Measurements from ENCODE around the gene TMEM132C. TPM values are rescaled to one million over a fixed set of nuclear protein-coding genes. Genes with fewer than 3 reads are reported as not detected.

Gene TMEM132C
- total RNA-seq, 1 donor from 2014 or later, result 0.29 TPM

DNA sequence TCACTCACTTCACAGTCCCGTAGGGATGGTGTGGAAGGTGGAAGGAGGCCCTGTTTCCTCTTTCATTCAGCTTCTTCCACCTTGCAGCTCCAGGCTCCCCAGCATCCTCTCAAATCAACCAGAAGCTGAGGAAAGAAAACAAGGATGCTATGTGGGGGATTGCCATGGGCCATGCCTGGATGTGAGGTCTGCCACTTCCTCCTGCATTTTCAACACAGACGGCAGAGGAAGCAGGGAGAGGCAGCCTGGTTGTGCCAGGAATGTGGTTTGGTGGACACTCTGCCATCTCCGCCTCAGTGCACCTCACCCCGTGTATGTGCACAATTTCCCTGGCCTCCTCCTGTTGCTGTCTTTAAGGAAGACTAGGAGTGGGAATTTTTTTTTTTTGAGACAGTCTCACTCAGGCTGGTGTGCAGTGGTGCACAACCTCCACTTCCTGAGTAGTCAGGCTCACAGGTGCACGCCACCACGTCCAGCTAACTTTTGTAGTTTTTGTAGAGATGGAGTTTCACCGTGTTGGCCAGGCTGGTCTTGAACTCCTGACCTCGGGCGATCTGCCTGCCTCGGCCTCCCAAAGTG is 457.6 kb downstream of the TMEM132C start:
- Mint-ChIP-seq H3K4me1 (ENCODE audit: low read depth) (peaks cover 12% of the 10 kb centered on the region), H3K27ac (no peak overlapping the region), H3K27me3 (no peaks in the 10 kb centered on the region), H3K36me3 (ENCODE audit: insufficient read depth) (no peaks in the 10 kb centered on the region), H3K4me3 (ENCODE audit: low read depth) (no peak overlapping the region), H3K9me3 (ENCODE audit: low read depth) (peaks cover 2% of the 10 kb centered on the region)
- TF ChIP-seq, protein P1, sequence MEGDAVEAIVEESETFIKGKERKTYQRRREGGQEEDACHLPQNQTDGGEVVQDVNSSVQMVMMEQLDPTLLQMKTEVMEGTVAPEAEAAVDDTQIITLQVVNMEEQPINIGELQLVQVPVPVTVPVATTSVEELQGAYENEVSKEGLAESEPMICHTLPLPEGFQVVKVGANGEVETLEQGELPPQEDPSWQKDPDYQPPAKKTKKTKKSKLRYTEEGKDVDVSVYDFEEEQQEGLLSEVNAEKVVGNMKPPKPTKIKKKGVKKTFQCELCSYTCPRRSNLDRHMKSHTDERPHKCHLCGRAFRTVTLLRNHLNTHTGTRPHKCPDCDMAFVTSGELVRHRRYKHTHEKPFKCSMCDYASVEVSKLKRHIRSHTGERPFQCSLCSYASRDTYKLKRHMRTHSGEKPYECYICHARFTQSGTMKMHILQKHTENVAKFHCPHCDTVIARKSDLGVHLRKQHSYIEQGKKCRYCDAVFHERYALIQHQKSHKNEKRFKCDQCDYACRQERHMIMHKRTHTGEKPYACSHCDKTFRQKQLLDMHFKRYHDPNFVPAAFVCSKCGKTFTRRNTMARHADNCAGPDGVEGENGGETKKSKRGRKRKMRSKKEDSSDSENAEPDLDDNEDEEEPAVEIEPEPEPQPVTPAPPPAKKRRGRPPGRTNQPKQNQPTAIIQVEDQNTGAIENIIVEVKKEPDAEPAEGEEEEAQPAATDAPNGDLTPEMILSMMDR (IDR thresholded peaks at IDR 0.05; ENCODE audit: unreplicated experiment), result no peak
- DNase-seq (ENCODE audit: low spot score, unreplicated experiment), result no peak

DNA sequence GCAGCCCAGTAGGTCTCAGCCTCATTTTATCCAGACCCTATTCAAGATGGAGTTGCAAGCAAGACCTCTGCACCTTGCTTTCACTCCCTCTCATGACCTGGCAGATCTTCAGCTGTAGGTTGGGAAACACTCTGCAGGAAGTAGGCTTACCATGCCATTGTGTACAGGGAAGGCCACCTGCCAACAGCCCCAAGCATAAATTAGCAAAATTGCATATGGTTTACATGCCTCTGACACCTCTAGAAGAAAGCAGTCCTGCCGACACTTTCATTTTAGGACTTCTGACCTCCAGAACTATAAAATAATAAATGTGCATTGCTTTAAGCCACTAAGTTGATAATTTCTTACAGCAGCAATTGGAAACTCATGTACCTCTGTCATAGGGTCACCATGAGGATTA is 459.9 kb downstream of the TMEM132C start:
- no peak overlapping the region for H3K27ac Mint-ChIP-seq
- H3K9me3 Mint-ChIP-seq (ENCODE audit: low read depth), result no peaks in the 10 kb centered on the region
- no peaks in the 10 kb centered on the region for H3K36me3 Mint-ChIP-seq (ENCODE audit: insufficient read depth)
- no peak for DNase-seq (ENCODE audit: low spot score, unreplicated experiment)
- peaks cover 14% of the 10 kb centered on the region for H3K4me1 Mint-ChIP-seq (ENCODE audit: low read depth)
- H3K4me3 Mint-ChIP-seq (ENCODE audit: low read depth), result no peak overlapping the region
- TF ChIP-seq, protein P1 (IDR thresholded peaks at IDR 0.05; ENCODE audit: unreplicated experiment), result no peak
- H3K27me3 Mint-ChIP-seq, result peaks cover 4% of the 10 kb centered on the region

DNA sequence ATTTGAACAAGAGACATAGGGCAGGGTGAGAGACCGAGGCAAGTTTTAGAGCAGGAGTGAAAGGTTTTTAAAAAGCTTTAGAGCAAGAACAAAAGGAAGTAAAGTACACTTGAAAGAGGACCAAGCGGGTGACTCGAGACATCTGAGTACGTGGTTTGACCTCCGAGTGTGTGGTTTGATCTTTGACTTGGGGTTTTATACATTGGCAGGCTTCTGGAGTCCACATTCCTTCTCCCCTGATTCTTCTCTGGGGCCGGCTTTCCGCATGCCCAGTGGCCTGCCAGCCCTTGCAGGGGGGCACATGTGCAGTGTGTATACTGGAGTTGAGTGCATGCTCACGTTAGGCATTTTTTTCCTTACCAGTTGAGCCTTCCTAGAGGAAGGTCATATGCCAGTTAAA is 460.5 kb downstream of the TMEM132C start:
- Mint-ChIP-seq H3K4me3 (ENCODE audit: low read depth) (no peak overlapping the region), H3K36me3 (ENCODE audit: insufficient read depth) (no peaks in the 10 kb centered on the region), H3K27me3 (peaks cover 4% of the 10 kb centered on the region), H3K27ac (no peak overlapping the region), H3K9me3 (ENCODE audit: low read depth) (no peaks in the 10 kb centered on the region), H3K4me1 (ENCODE audit: low read depth) (peaks cover 14% of the 10 kb centered on the region)
- no peak for DNase-seq (ENCODE audit: low spot score, unreplicated experiment)
- TF ChIP-seq, protein P1 (IDR thresholded peaks at IDR 0.05; ENCODE audit: unreplicated experiment), result no peak

DNA sequence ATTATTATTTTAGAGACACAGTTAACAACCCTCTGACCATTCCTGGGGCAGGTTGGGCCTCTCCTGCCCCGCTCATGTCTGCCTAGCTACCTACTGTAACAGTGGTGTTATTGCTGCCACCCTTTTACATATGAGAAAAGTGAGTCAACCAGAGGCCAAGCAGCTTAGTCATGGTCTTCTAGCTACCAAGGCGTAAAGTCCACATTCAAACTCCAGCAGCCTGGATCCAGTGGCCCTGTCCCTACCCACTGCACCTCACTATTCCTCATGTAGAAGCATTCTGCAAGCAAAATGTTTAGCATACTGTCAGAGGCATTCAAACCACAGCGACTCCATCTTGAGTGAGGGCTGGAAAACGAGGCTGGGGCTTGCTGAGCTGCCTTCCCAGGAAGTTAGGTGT is 461.0 kb downstream of the TMEM132C start:
- Mint-ChIP-seq H3K36me3 (ENCODE audit: insufficient read depth) (no peaks in the 10 kb centered on the region), H3K27me3 (peaks cover 5% of the 10 kb centered on the region), H3K9me3 (ENCODE audit: low read depth) (no peaks in the 10 kb centered on the region), H3K4me3 (ENCODE audit: low read depth) (no peak overlapping the region), H3K27ac (no peak overlapping the region), H3K4me1 (ENCODE audit: low read depth) (peaks cover 14% of the 10 kb centered on the region)
- no peak for DNase-seq (ENCODE audit: low spot score, unreplicated experiment)
- TF ChIP-seq, protein P1 (IDR thresholded peaks at IDR 0.05; ENCODE audit: unreplicated experiment), result no peak

DNA sequence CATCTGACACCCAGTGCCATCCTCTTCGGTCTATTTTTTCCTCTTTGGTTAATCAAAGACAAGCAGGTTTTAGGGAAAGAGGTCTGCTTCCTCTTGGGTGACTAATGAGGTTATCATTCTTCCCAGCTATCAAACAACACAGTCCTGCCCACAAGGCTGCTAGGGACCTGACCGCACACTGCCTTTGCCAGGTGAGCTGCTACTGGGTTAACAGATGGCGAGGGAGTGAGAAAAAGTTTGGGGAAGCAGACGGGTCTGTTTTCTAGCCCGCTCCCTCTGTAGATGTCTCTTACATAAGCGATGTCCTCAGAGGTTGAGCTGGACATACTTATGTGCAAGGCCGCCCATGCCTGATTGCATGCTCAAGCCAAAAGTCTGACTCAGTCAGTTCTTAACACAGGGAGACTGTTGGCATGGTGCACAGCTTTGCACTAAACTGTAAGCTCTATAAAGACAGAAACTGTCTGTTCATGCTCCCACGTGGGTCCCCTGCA is 462.7 kb downstream of the TMEM132C start:
- Mint-ChIP-seq H3K27me3 (peaks cover 18% of the 10 kb centered on the region), H3K36me3 (ENCODE audit: insufficient read depth) (no peaks in the 10 kb centered on the region), H3K4me3 (ENCODE audit: low read depth) (no peak overlapping the region), H3K4me1 (ENCODE audit: low read depth) (peaks cover 14% of the 10 kb centered on the region), H3K9me3 (ENCODE audit: low read depth) (no peaks in the 10 kb centered on the region), H3K27ac (peak overlapping the region; percentile 84)
- DNase-seq (ENCODE audit: low spot score, unreplicated experiment), result no peak
- TF ChIP-seq, protein P1 (IDR thresholded peaks at IDR 0.05; ENCODE audit: unreplicated experiment), result no peak

Data from progenitor cell of endocrine pancreas (in vitro differentiated cells).